Endothelial cell of umbilical vein (primary cell): ENCODE data around the gene SON. TPM values are rescaled to one million over a fixed set of nuclear protein-coding genes. Genes with fewer than 3 reads are reported as not detected.

ENCODE experiments used
- BruUV-seq: library from RNA; stranded (reverse); fragments of 400-500 nt; replicated peaks from 2 replicates; lab custom pipeline; 2021; lab: Mats Ljungman, UMichigan
- CTCF ChIA-PET: fragments of 300-600, 350-600 bp; sonication (Branson Sonifier 250); formaldehyde crosslinking; loops from one replicate; lab custom pipeline; 2021; ENCODE audit warnings: antibody characterized with exemption, inconsistent platforms; lab: Charles Lee
- POLR2A ChIA-PET: fragments of 300-600, 350-600 bp; sonication (Branson Sonifier 250); formaldehyde crosslinking; loops from one replicate; lab custom pipeline; 2021; ENCODE audit warnings: antibody characterized with exemption, inconsistent platforms; lab: Charles Lee
- DNase-seq: peaks from one replicate; pipeline ENCODE4 v3.0.0-alpha.2; 2011; ENCODE audit warnings: low read depth, low spot score
- FAIRE-seq: peaks from 2 replicates; lab custom pipeline; 2011; peaks lifted over from hg19 to GRCh38; lab: Jason Lieb, UNC
- H2AFZ ChIP-seq: 2 replicates; pipeline ENCODE4 v1.6.0; 2012; ENCODE audit warnings: low read depth, low read length, control low read depth, inconsistent platforms
- H3K27ac ChIP-seq: 2 replicates; pipeline ENCODE4 v1.5.1; 2011; ENCODE audit warnings: low read depth, mild to moderate bottlenecking, control low read depth, low read length, moderate library complexity; ENCODE audit not compliant: insufficient read depth
- H3K27me3 ChIP-seq, 2 experiments: 2 replicates each; pipeline versions ENCODE4 v1.6.0 to v1.6.1; 2011; ENCODE audit warnings: low read length in 2 of 2, mixed read lengths in 1 of 2; ENCODE audit not compliant: control insufficient read depth in 2 of 2, insufficient read depth in 2 of 2
- H3K36me3 ChIP-seq, 2 experiments: 2 replicates in 1 of 2; 3 replicates in 1 of 2; pipeline ENCODE4 v1.5.1; 2011; ENCODE audit warnings: low read length in 2 of 2, mild to moderate bottlenecking in 1 of 2, moderate library complexity in 1 of 2; ENCODE audit not compliant: control insufficient read depth in 2 of 2, insufficient read depth in 2 of 2; ENCODE audit errors: extremely low read depth in 1 of 2
- H3K4me1 ChIP-seq: 3 replicates; pipeline ENCODE4 v1.5.1; 2011; ENCODE audit warnings: mild to moderate bottlenecking, low read length; ENCODE audit not compliant: control insufficient read depth, insufficient read depth; ENCODE audit errors: extremely low read depth
- H3K4me2 ChIP-seq: 2 replicates; pipeline ENCODE4 v1.6.1; 2011; ENCODE audit warnings: low read length, control low read depth, mixed read lengths; ENCODE audit not compliant: insufficient read depth
- H3K4me3 ChIP-seq, 3 experiments: fragments of 200-600 bp in 1 of 3; sonication (generic), shearing (Covaris generic) in 1 of 3; replicated peaks in 1 of 3; 2 replicates each; pipeline ENCODE4 v1.5.1; 2011 to 2016; ENCODE audit warnings: control low read depth in 3 of 3, low read length in 3 of 3, mild to moderate bottlenecking in 2 of 3, inconsistent platforms in 1 of 3, low read depth in 1 of 3, moderate library complexity in 1 of 3; ENCODE audit not compliant: insufficient read depth in 1 of 3
- H3K79me2 ChIP-seq: 2 replicates; pipeline ENCODE4 v1.6.0; 2012; ENCODE audit warnings: low read length, inconsistent platforms; ENCODE audit not compliant: control insufficient read depth, insufficient read depth
- H3K9ac ChIP-seq: replicated peaks from 2 replicates; pipeline ENCODE3; 2011; ENCODE audit warnings: low read length, control low read depth; ENCODE audit not compliant: insufficient read depth; ENCODE audit errors: extremely low read depth
- H3K9me1 ChIP-seq: replicated peaks from 3 replicates; pipeline ENCODE4 v1.6.0; 2011; ENCODE audit warnings: mild to moderate bottlenecking, low read length; ENCODE audit not compliant: control insufficient read depth, insufficient read depth; ENCODE audit errors: extremely low read depth
- H3K9me3 ChIP-seq: replicated peaks from 2 replicates; pipeline ENCODE4 v1.5.1; 2012; ENCODE audit warnings: low read length, inconsistent platforms; ENCODE audit not compliant: control insufficient read depth, insufficient read depth
- H4K20me1 ChIP-seq: replicated peaks from 2 replicates; pipeline ENCODE3; 2011; ENCODE audit warnings: mild to moderate bottlenecking, low read length; ENCODE audit not compliant: control insufficient read depth, insufficient read depth; ENCODE audit errors: extremely low read depth
- EZH2 ChIP-seq: IDR thresholded peaks from 2 replicates; pipeline ENCODE4 v1.6.1; 2012; ENCODE audit warnings: borderline replicate concordance, low read depth, mild to moderate bottlenecking, moderate library complexity, low read length, inconsistent platforms; ENCODE audit not compliant: severe bottlenecking
- FOS ChIP-seq: IDR thresholded peaks from 2 replicates; pipeline ENCODE4 v1.6.1; 2011; ENCODE audit warnings: mild to moderate bottlenecking, low read length, moderate library complexity, borderline replicate concordance; ENCODE audit not compliant: insufficient read depth
- MYC ChIP-seq: IDR thresholded peaks from one replicate; pipeline ENCODE4 v1.6.1; 2011; ENCODE audit warnings: mild to moderate bottlenecking, low read depth, low read length
- POLR2AphosphoS5 ChIP-seq: IDR thresholded peaks from 2 replicates; pipeline ENCODE4 v1.6.1; 2012; ENCODE audit warnings: low read depth, mild to moderate bottlenecking, control low read depth, low read length, moderate library complexity; ENCODE audit not compliant: insufficient read depth
- dilution Hi-C: fragments of 300-500 bp; cut with MboI; formaldehyde crosslinking; loops from one replicate; pipeline ENCODE4 v1.15.0; 2019; ENCODE audit warnings: low sequenced_read_pairs; ENCODE audit not compliant: extremely low pct_ligation_motif_present
- intact Hi-C: fragments of 100-400 bp; cut with micrococcal nuclease; formaldehyde crosslinking; loops from one replicate; pipeline ENCODE4 v1.10.0; 2022
- polyA plus RNA-seq, 4 experiments: library from polyadenylated mRNA; depleted of rRNA in 3 of 4; stranded (reverse) in 3 of 4; unstranded in 1 of 4; fragments of >200 nt; gene quantifications; 2 replicates each; pipeline versions ENCODE4 v1.2.1 to v1.2.3, GENCODE V29; 2011 to 2012; ENCODE audit warnings: missing spikeins in 1 of 4
- total RNA-seq: library from RNA; stranded (reverse); gene quantifications from 2 replicates; pipeline ENCODE4 v1.2.3, GENCODE V29; 2021
- TF ChIP-seq, protein P1 (sequence below), 2 donors: IDR thresholded peaks; 1 replicate in 1 of 2; 2 replicates in 1 of 2; pipeline ENCODE4 v1.5.1; 2011; ENCODE audit warnings: low read length in 2 of 2, mild to moderate bottlenecking in 2 of 2, moderate library complexity in 2 of 2, control low read depth in 1 of 2, inconsistent platforms in 1 of 2, low read depth in 1 of 2; ENCODE audit not compliant: insufficient read depth in 1 of 2; ENCODE audit errors: extremely low read depth in 1 of 2

Gene SON
- total and polyA plus RNA-seq, 2 donors (not counting 3 experiments of a cell fraction or from before 2014, with no cell fraction given), result 107 to 304 TPM

DNA sequence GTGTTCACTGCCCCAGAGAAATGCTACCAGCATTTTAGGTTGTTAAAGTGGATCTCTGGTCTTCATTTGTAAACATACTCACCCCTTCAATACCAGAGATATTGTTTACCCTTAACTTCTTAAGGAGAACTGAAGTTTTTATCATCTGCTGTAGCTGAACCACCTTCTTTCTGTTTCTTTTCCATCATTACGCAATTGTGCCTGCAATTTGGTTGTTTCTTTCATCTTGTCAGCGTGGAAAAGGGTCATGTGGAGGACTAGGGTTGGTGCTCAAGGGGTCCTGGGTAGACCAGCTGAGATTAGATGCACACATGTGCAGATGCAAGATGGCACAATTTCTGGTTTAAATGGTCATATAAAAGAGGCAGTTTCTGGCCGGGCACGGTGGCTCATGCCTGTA lies 23.9 kb upstream of the SON start:
- H3K9me1 ChIP-seq, result no peaks in the 10 kb centered on the region
- ChIA-PET POLR2A (no interaction called here), CTCF (interaction anchor here (0.7 to 2.0 kb wide), 5 partner anchors 8 to 74 kb away, joined by 3 to 4 read pairs (median 3); no protein-coding TSS in a partner anchor)
- H3K27me3 ChIP-seq, result no peaks in the 10 kb centered on the region
- no peak for FAIRE-seq
- no peak overlapping the region for H3K4me2 ChIP-seq
- no peak overlapping the region for H3K9ac ChIP-seq
- intact Hi-C loops, result no loop called here
- dilution Hi-C loops, result no loop called here
- H3K4me3 ChIP-seq, result no peak overlapping the region
- no peak overlapping the region for H2AFZ ChIP-seq
- no peak overlapping the region for H3K27ac ChIP-seq
- H3K4me1 ChIP-seq, result no peaks in the 10 kb centered on the region
- H4K20me1 ChIP-seq, result no peaks in the 10 kb centered on the region
- peaks cover 15 to 20% of the 10 kb centered on the region in 2 experiments for H3K36me3 ChIP-seq
- TF ChIP-seq, protein P1, sequence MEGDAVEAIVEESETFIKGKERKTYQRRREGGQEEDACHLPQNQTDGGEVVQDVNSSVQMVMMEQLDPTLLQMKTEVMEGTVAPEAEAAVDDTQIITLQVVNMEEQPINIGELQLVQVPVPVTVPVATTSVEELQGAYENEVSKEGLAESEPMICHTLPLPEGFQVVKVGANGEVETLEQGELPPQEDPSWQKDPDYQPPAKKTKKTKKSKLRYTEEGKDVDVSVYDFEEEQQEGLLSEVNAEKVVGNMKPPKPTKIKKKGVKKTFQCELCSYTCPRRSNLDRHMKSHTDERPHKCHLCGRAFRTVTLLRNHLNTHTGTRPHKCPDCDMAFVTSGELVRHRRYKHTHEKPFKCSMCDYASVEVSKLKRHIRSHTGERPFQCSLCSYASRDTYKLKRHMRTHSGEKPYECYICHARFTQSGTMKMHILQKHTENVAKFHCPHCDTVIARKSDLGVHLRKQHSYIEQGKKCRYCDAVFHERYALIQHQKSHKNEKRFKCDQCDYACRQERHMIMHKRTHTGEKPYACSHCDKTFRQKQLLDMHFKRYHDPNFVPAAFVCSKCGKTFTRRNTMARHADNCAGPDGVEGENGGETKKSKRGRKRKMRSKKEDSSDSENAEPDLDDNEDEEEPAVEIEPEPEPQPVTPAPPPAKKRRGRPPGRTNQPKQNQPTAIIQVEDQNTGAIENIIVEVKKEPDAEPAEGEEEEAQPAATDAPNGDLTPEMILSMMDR (IDR thresholded peaks at IDR 0.05; ENCODE audit: extremely low read depth in 1 of 2, insufficient read depth in 1 of 2, low read depth in 1 of 2, low read length in 2 of 2), result no peak
- TF ChIP-seq POLR2AphosphoS5 (no peak), MYC (no peak), FOS (no peak), EZH2 (no peak)
- no peak for DNase-seq
- no peaks in the 10 kb centered on the region for H3K9me3 ChIP-seq
- no TSS peak for BruUV-seq
- no peaks in the 10 kb centered on the region for H3K79me2 ChIP-seq
